ENCODE data around the gene ALPK3.

- no peak for TF ChIP-seq CTCF (IDR thresholded peaks at IDR 0.05)
- no peak for TF ChIP-seq POLR2A (IDR thresholded peaks at IDR 0.05)
Observed at GRCh38 chr15:84883466-84883865, 66.3 kb downstream of the ALPK3 start.

Measured in gastroesophageal sphincter (tissue), 3 donors.